ENCODE measurements around the gene PIWIL4. TPM values are rescaled to one million over a fixed set of nuclear protein-coding genes. Genes with fewer than 3 reads are reported as not detected.

The PIWIL4 gene
- total RNA-seq, 1 experiment from 2014 or later, result 3.4 TPM

DNA sequence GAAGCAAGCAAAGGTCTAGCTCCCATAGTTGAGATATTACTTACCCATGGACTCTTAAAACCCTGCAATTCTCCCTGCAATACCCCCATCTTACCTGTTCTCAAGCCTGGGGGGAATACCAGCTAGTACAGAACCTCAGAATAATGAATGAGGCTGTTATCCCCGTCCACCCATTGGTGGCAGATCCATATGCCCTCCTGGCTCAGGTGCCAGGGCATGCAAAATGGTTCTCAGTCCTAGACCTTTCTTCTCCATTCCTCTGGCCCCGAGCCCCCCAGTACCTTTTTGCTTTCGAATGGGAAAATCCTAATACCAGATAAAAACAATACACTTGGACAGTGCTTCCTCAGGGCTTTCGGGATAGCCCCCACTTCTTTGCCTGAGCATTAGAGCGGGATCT is 86.4 kb downstream of the PIWIL4 start:
- Mint-ChIP-seq H3K36me3 (ENCODE audit: insufficient read depth, unreplicated experiment) (no peaks in the 10 kb centered on the region), H3K4me1 (ENCODE audit: low read depth, unreplicated experiment) (peaks cover 26% of the 10 kb centered on the region), H3K27ac (ENCODE audit: unreplicated experiment) (no peak overlapping the region), H3K9me3 (ENCODE audit: unreplicated experiment) (peaks cover 12% of the 10 kb centered on the region), H3K27me3 (ENCODE audit: insufficient read depth, unreplicated experiment) (no peaks in the 10 kb centered on the region), H3K4me3 (ENCODE audit: unreplicated experiment) (no peak overlapping the region)
- no peaks in the 10 kb centered on the region for H3K9me3 ChIP-seq
- intact Hi-C loops (cut with micrococcal nuclease; ENCODE audit: unreplicated experiment), result no loop called here
- peaks cover 38% of the 10 kb centered on the region for H3K4me1 ChIP-seq
- TF ChIP-seq, protein P1, sequence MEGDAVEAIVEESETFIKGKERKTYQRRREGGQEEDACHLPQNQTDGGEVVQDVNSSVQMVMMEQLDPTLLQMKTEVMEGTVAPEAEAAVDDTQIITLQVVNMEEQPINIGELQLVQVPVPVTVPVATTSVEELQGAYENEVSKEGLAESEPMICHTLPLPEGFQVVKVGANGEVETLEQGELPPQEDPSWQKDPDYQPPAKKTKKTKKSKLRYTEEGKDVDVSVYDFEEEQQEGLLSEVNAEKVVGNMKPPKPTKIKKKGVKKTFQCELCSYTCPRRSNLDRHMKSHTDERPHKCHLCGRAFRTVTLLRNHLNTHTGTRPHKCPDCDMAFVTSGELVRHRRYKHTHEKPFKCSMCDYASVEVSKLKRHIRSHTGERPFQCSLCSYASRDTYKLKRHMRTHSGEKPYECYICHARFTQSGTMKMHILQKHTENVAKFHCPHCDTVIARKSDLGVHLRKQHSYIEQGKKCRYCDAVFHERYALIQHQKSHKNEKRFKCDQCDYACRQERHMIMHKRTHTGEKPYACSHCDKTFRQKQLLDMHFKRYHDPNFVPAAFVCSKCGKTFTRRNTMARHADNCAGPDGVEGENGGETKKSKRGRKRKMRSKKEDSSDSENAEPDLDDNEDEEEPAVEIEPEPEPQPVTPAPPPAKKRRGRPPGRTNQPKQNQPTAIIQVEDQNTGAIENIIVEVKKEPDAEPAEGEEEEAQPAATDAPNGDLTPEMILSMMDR (IDR thresholded peaks at IDR 0.05; ENCODE audit: insufficient read depth in 1 of 2, low read depth in 1 of 2, low read length in 1 of 2, severe bottlenecking in 1 of 2, unreplicated experiment in 1 of 2), result no peak
- no TSS peak for BruUV-seq (replicated peaks)
- ChIA-PET CTCF (no interaction called here), POLR2A (no interaction called here)
- H3K4me3 ChIP-seq (ENCODE audit: low read depth, low read length), result no peak overlapping the region
- H3K27me3 ChIP-seq (replicated peaks; ENCODE audit: control insufficient read depth, insufficient read depth, low read length), result no peaks in the 10 kb centered on the region
- DNase-seq, result no peak
- H3K36me3 ChIP-seq (ENCODE audit: control insufficient read depth, insufficient read depth, low read length), result no peaks in the 10 kb centered on the region

DNA sequence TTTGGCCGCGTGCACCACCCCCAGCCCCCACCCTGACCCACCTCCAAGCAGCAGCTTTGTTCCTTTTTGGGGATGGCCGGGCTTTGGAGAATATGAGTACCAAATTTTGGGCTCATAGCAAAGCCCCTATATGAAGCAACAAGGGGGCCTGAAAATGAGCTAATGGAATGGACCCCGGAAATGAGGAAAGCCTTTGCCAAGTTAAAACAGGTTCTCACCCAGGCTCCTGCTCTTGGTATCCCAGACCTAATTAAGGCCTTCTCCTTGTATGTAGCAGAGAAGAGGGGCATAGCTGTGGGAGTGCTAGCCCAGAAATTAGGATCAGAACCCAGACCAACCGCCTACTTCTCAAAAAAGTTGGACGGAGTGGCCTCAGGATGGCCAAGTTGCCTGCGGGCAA is 87.0 kb downstream of the PIWIL4 start:
- H3K27me3 ChIP-seq (replicated peaks; ENCODE audit: control insufficient read depth, insufficient read depth, low read length), result no peaks in the 10 kb centered on the region
- H3K9me3 ChIP-seq, result no peaks in the 10 kb centered on the region
- Mint-ChIP-seq H3K9me3 (ENCODE audit: unreplicated experiment) (peaks cover 12% of the 10 kb centered on the region), H3K27ac (ENCODE audit: unreplicated experiment) (no peak overlapping the region), H3K4me3 (ENCODE audit: unreplicated experiment) (no peak overlapping the region), H3K36me3 (ENCODE audit: insufficient read depth, unreplicated experiment) (no peaks in the 10 kb centered on the region), H3K27me3 (ENCODE audit: insufficient read depth, unreplicated experiment) (no peaks in the 10 kb centered on the region), H3K4me1 (ENCODE audit: low read depth, unreplicated experiment) (peaks cover 26% of the 10 kb centered on the region)
- ChIA-PET POLR2A (no interaction called here), CTCF (no interaction called here)
- no peaks in the 10 kb centered on the region for H3K36me3 ChIP-seq (ENCODE audit: control insufficient read depth, insufficient read depth, low read length)
- no peak overlapping the region for H3K4me3 ChIP-seq (ENCODE audit: low read depth, low read length)
- H3K4me1 ChIP-seq, result peaks cover 38% of the 10 kb centered on the region
- no peak for DNase-seq
- TF ChIP-seq, protein P1 (IDR thresholded peaks at IDR 0.05; ENCODE audit: insufficient read depth in 1 of 2, low read depth in 1 of 2, low read length in 1 of 2, severe bottlenecking in 1 of 2, unreplicated experiment in 1 of 2), result no peak
- BruUV-seq (replicated peaks), result no TSS peak
- intact Hi-C loops (cut with micrococcal nuclease; ENCODE audit: unreplicated experiment), result no loop called here

DNA sequence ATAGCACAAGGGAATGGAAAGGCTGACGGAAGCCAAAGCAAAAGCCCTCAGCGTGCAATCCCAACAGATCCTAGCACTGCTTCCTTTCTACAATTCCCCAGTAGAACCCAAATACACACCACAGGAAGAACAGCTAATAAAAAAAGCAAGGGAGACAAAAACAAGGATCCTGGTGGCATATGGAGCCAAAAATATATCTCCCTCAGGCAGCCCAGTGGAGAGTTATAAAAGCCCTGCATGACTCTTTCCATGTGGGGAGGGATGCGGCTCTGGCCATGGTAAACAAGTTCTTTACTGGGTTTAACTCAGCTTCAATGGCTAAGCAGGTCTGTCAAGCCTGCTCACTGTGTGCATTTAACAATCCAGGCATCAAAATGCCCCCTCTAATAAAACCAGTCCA is 88.1 kb downstream of the PIWIL4 start:
- peaks cover 15% of the 10 kb centered on the region for H3K9me3 Mint-ChIP-seq (ENCODE audit: unreplicated experiment)

More for the DNA sequence above, 88.1 kb downstream of the PIWIL4 start:
- peaks cover 20% of the 10 kb centered on the region for H3K4me1 Mint-ChIP-seq (ENCODE audit: low read depth, unreplicated experiment)
- no peaks in the 10 kb centered on the region for H3K27me3 Mint-ChIP-seq (ENCODE audit: insufficient read depth, unreplicated experiment)
- POLR2A ChIA-PET, result no interaction called here
- peaks cover 33% of the 10 kb centered on the region for H3K4me1 ChIP-seq
- no peak for DNase-seq
- TF ChIP-seq, protein P1 (IDR thresholded peaks at IDR 0.05; ENCODE audit: insufficient read depth in 1 of 2, low read depth in 1 of 2, low read length in 1 of 2, severe bottlenecking in 1 of 2, unreplicated experiment in 1 of 2), result no peak
- H3K27me3 ChIP-seq (replicated peaks; ENCODE audit: control insufficient read depth, insufficient read depth, low read length), result no peaks in the 10 kb centered on the region
- H3K4me3 ChIP-seq (ENCODE audit: low read depth, low read length), result no peak overlapping the region
- no peak overlapping the region for H3K27ac Mint-ChIP-seq (ENCODE audit: unreplicated experiment)
- intact Hi-C loops (cut with micrococcal nuclease; ENCODE audit: unreplicated experiment), result no loop called here
- no peaks in the 10 kb centered on the region for H3K36me3 Mint-ChIP-seq (ENCODE audit: insufficient read depth, unreplicated experiment)
- H3K4me3 Mint-ChIP-seq (ENCODE audit: unreplicated experiment), result no peak overlapping the region
- H3K36me3 ChIP-seq (ENCODE audit: control insufficient read depth, insufficient read depth, low read length), result no peaks in the 10 kb centered on the region
- CTCF ChIA-PET, result no interaction called here
- BruUV-seq (replicated peaks), result no TSS peak
- no peaks in the 10 kb centered on the region for H3K9me3 ChIP-seq

Data from Caco-2 (cell line).